B cell (primary cell): ENCODE measurements around the gene MTERF2. TPM values are rescaled to one million over a fixed set of nuclear protein-coding genes. Genes with fewer than 3 reads are reported as not detected.
"Not testable (repeated sequence)": the region's sequence is repeated elsewhere in the genome, so short reads cannot be mapped to it uniquely, and the experiment has no call there.

Source experiments
- ATAC-seq: fragments of 200-7000 bp; cut with Tn5 transposase; one replicate; pipeline ENCODE4 v1.10.0; 2021; ENCODE audit warnings: low read depth, mild to moderate bottlenecking, moderate number of reproducible peaks, moderate library complexity
- CTCF ChIA-PET: fragments of 350-600 bp; sonication (Branson Sonifier 250); formaldehyde crosslinking; loops from one replicate; lab custom pipeline; 2021; ENCODE audit warnings: antibody characterized with exemption, inconsistent platforms; lab: Charles Lee
- POLR2A ChIA-PET: fragments of 350-600 bp; sonication (Branson Sonifier 250); formaldehyde crosslinking; loops from one replicate; lab custom pipeline; 2021; ENCODE audit warnings: antibody characterized with exemption; lab: Charles Lee
- DNase-seq: peaks from one replicate; pipeline ENCODE4 v3.0.0; 2013
- H2AFZ ChIP-seq: 2 replicates; pipeline ENCODE4 v1.6.1; 2012; ENCODE audit warnings: mild to moderate bottlenecking, low read depth, low read length; ENCODE audit not compliant: insufficient read depth, poor library complexity, severe bottlenecking
- H3K27ac ChIP-seq, 2 donors: 1 replicate in 1 of 2; 2 replicates in 1 of 2; pipeline ENCODE4 v1.5.1; 2012 to 2013; ENCODE audit warnings: low read length in 2 of 2, mild to moderate bottlenecking in 2 of 2, moderate library complexity in 1 of 2
- H3K27me3 ChIP-seq, 4 experiments: fragments of 200-600 bp in 1 of 4; sonication (generic) in 1 of 4; replicated peaks in 1 of 4; 1 replicate in 2 of 4; 2 replicates in 2 of 4; pipeline versions ENCODE4 v1.6.1 to v1.7.0; 2013 to 2016; ENCODE audit warnings: low read length in 3 of 4, mild to moderate bottlenecking in 2 of 4, mixed read lengths in 1 of 4, moderate library complexity in 1 of 4; ENCODE audit not compliant: insufficient read depth in 4 of 4, control insufficient read depth in 3 of 4; ENCODE audit errors: control extremely low read depth in 1 of 4
- H3K36me3 ChIP-seq, 2 experiments: replicated peaks in 1 of 2; 1 replicate in 1 of 2; 2 replicates in 1 of 2; pipeline versions ENCODE4 v1.6.1 to v1.7.1; 2013; ENCODE audit warnings: low read length in 1 of 2; ENCODE audit not compliant: insufficient read depth in 2 of 2, control insufficient read depth in 1 of 2; ENCODE audit errors: control extremely low read depth in 1 of 2, extremely low read depth in 1 of 2
- H3K4me1 ChIP-seq, 2 donors: fragments of 200-600 bp in 1 of 2; sonication (generic) in 1 of 2; 1 replicate in 1 of 2; 2 replicates in 1 of 2; pipeline versions ENCODE4 v1.5.1 to v1.6.1; 2013 to 2017; ENCODE audit warnings: low read length in 2 of 2; ENCODE audit not compliant: control insufficient read depth in 2 of 2, insufficient read depth in 2 of 2
- H3K4me2 ChIP-seq: replicated peaks from 2 replicates; pipeline ENCODE3; 2012; ENCODE audit warnings: mild to moderate bottlenecking, low read depth, low read length; ENCODE audit not compliant: poor library complexity, severe bottlenecking
- H3K4me3 ChIP-seq, 5 experiments: fragments of 200-600 bp in 1 of 5; sonication (generic) in 1 of 5; 1 replicate in 3 of 5; 2 replicates in 2 of 5; pipeline versions ENCODE4 v1.5.1 to v1.7.0; 2011 to 2016; ENCODE audit warnings: low read length in 4 of 5, mild to moderate bottlenecking in 4 of 5, low read depth in 2 of 5, control low read depth in 1 of 5, moderate library complexity in 1 of 5; ENCODE audit not compliant: insufficient read depth in 1 of 5; ENCODE audit errors: control extremely low read depth in 1 of 5, extremely low read depth in 1 of 5
- H3K79me2 ChIP-seq: fragments of 200-600 bp; sonication (generic); one replicate; pipeline ENCODE4 v1.6.0; 2016; ENCODE audit warnings: low read length; ENCODE audit not compliant: control insufficient read depth, insufficient read depth
- H3K9ac ChIP-seq: fragments of 200-600 bp; sonication (generic); 2 replicates; pipeline ENCODE4 v1.6.1; 2017; ENCODE audit warnings: mild to moderate bottlenecking, low read length, moderate library complexity
- H3K9me3 ChIP-seq, 3 donors: one replicate each; pipeline versions ENCODE4 v1.6.1 to v1.7.1; 2013; ENCODE audit warnings: low read length in 2 of 3; ENCODE audit not compliant: control insufficient read depth in 2 of 3, insufficient read depth in 1 of 3; ENCODE audit errors: control extremely low read depth in 1 of 3
- H4K20me1 ChIP-seq: 2 replicates; pipeline ENCODE4 v1.6.0; 2012; ENCODE audit warnings: mild to moderate bottlenecking, low read length; ENCODE audit not compliant: insufficient read depth, control insufficient read depth, poor library complexity, severe bottlenecking
- H3K27ac Mint-ChIP-seq: one replicate; pipeline ENCODE4 v1.8.0; 2021; ENCODE audit warnings: mixed read lengths
- H3K27me3 Mint-ChIP-seq: one replicate; pipeline ENCODE4 v1.8.0; 2021; ENCODE audit warnings: mixed read lengths
- H3K4me1 Mint-ChIP-seq: one replicate; pipeline ENCODE4 v1.8.0; 2021; ENCODE audit warnings: mixed read lengths
- H3K4me3 Mint-ChIP-seq: one replicate; pipeline ENCODE4 v1.8.0; 2021; ENCODE audit warnings: mixed read lengths
- H3K9me3 Mint-ChIP-seq: one replicate; pipeline ENCODE4 v1.8.0; 2022; ENCODE audit warnings: mixed read lengths; ENCODE audit not compliant: insufficient read depth
- EZH2 ChIP-seq: IDR thresholded peaks from 2 replicates; pipeline ENCODE4 v1.6.1; 2012; ENCODE audit warnings: borderline replicate concordance, low read depth, mild to moderate bottlenecking, moderate library complexity, low read length; ENCODE audit not compliant: insufficient read depth, poor library complexity, severe bottlenecking
- WGBS: methylation state at CpG from one replicate; pipeline ENCODE4 v1.1.5; 2013; ENCODE audit warnings: missing lambda C conversion rate; ENCODE audit not compliant: insufficient coverage; 5-methylcytosine and 5-hydroxymethylcytosine counted together
- intact Hi-C: fragments of 100-400 bp; cut with micrococcal nuclease; formaldehyde crosslinking; loops from one replicate; pipeline ENCODE4 v1.10.0; 2022
- polyA plus RNA-seq: library from polyadenylated mRNA; depleted of rRNA; stranded (reverse); fragments of >200 nt; gene quantifications from 2 replicates; pipeline ENCODE4 v1.2.3, GENCODE V29; 2012
- total RNA-seq, 2 donors: library from RNA; stranded (reverse); fragments of 120-200 nt in 1 of 2; gene quantifications; 1 replicate in 1 of 2; 2 replicates in 1 of 2; pipeline versions ENCODE4 v1.2.3 to v1.2.4, GENCODE V29; 2013 to 2022
- TF ChIP-seq, protein P1 (sequence below): fragments of 200-600 bp; IDR thresholded peaks from one replicate; pipeline ENCODE4 v1.8.0; 2022; ENCODE audit warnings: antibody characterized with exemption, mild to moderate bottlenecking

MTERF2 gene
- total and polyA plus RNA-seq, 2 donors (not counting 1 experiment from before 2014, with no cell fraction given) = 3.7 to 9.4 TPM

DNA sequence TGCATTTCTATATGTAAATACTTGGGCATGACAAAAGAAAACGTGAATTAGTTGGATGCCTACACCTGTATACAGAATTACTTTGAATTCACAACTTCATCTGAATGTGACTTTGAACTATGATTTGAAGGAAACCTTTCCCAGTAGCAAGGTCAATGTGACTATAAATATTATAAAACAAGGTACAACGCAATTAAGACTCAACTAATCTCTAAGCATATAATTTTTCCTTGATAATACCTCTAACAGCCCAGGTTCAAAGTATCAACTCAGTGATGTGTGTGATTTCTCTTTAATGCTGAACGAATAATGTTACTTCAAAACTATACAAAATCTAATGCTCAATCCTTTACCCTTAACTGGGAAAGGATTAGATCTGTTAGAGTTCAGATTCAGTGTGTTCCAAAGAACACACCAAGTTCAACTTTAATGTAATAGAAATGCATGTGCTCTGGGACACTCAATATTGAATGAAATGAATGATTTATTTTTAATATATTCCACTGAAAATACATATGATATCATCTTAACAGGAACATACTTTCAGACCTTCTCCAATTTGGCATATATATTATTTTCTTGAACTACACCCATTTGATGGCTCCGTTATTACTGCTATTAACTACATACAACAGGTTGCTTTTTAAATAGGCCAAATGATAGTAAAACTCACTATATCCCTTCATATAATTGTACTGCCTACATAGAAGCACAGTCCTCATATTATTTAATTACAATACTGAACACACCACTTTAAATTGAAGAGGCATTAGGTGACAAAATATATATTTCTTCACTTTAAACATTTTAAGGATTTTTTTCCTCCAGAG lies 40.1 kb upstream of the MTERF2 start:
- Mint-ChIP-seq H3K27me3 (peaks cover 2% of the 10 kb centered on the region), H3K9me3 (no peaks in the 10 kb centered on the region), H3K27ac (no peak overlapping the region), H3K4me3 (no peak overlapping the region), H3K4me1 (no peaks in the 10 kb centered on the region)
- no peaks in the 10 kb centered on the region for H3K27me3 ChIP-seq
- H3K4me2 ChIP-seq = no peak overlapping the region
- DNase-seq = no peak
- H3K4me3 ChIP-seq = no peak overlapping the region
- no peak overlapping the region for H3K27ac ChIP-seq
- H4K20me1 ChIP-seq = no peaks in the 10 kb centered on the region
- H3K36me3 ChIP-seq = no peaks in the 10 kb centered on the region
- ChIA-PET CTCF (no interaction called here), POLR2A (no interaction called here)
- no peak overlapping the region for H2AFZ ChIP-seq
- no peak for TF ChIP-seq EZH2
- TF ChIP-seq, protein P1, sequence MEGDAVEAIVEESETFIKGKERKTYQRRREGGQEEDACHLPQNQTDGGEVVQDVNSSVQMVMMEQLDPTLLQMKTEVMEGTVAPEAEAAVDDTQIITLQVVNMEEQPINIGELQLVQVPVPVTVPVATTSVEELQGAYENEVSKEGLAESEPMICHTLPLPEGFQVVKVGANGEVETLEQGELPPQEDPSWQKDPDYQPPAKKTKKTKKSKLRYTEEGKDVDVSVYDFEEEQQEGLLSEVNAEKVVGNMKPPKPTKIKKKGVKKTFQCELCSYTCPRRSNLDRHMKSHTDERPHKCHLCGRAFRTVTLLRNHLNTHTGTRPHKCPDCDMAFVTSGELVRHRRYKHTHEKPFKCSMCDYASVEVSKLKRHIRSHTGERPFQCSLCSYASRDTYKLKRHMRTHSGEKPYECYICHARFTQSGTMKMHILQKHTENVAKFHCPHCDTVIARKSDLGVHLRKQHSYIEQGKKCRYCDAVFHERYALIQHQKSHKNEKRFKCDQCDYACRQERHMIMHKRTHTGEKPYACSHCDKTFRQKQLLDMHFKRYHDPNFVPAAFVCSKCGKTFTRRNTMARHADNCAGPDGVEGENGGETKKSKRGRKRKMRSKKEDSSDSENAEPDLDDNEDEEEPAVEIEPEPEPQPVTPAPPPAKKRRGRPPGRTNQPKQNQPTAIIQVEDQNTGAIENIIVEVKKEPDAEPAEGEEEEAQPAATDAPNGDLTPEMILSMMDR = no peak
- no peaks in the 10 kb centered on the region for H3K4me1 ChIP-seq
- no peak overlapping the region for H3K9ac ChIP-seq
- ATAC-seq = no peak
- intact Hi-C loops = no loop called here
- 100% methylated on average over 1 of the region's 4 CpGs for WGBS
- no peaks in the 10 kb centered on the region for H3K79me2 ChIP-seq
- no peaks in the 10 kb centered on the region for H3K9me3 ChIP-seq

DNA sequence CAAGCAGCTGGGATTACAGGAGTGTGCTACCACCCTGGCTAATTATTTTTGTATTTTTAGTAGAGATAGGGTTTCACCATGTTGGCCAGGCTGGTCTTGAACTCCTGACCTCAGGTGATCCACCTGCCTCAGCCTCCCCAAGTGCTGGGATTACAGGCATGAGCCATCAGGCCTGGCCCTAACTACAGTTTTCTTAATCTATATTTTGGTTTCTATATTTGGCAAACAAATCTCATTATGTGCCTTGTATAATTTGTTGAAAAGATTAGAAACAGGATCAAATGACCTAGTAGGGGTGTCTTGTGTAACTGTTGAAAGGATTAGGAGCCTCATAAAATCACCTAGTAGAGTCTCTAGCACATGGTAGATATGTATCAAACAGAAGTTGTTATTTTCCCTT lies 39.4 kb upstream of the MTERF2 start:
- H3K4me3 ChIP-seq, H3K9ac ChIP-seq, H4K20me1 ChIP-seq, H3K79me2 ChIP-seq, H3K27me3 Mint-ChIP-seq, ATAC-seq, intact Hi-C loops, DNase-seq, H3K27me3 ChIP-seq, POLR2A ChIA-PET, H2AFZ ChIP-seq, H3K27ac Mint-ChIP-seq, H3K4me1 Mint-ChIP-seq, H3K4me3 Mint-ChIP-seq, H3K9me3 Mint-ChIP-seq, CTCF ChIA-PET, H3K4me1 ChIP-seq, H3K27ac ChIP-seq, H3K4me2 ChIP-seq, H3K9me3 ChIP-seq, H3K36me3 ChIP-seq: not testable (repeated sequence)
